Measurements from ENCODE around the gene MYOF.
A peak's percentile ranks its signal among the peaks of the same experiment; 100 is the strongest.
"Not testable (repeated sequence)": the region's sequence is repeated elsewhere in the genome, so short reads cannot be mapped to it uniquely, and the experiment has no call there.

MYOF gene

GRCh38 chr10:93473804-93474472 is 8.2 kb downstream of the MYOF start:
- Histone ChIP-seq H3K27ac (ENCODE audit: low read depth, low read length) (no peak overlapping the region), H3K9ac (ENCODE audit: low read length) (no peak overlapping the region), H3K36me3 (ENCODE audit: control insufficient read depth, insufficient read depth, low read length) (peaks cover 4% of the 10 kb centered on the region), H3K27me3 (ENCODE audit: control insufficient read depth, insufficient read depth, low read length) (no peaks in the 10 kb centered on the region), H3K4me3 (ENCODE audit: low read length) (no peak overlapping the region), H3K4me1 (ENCODE audit: control insufficient read depth, insufficient read depth, low read length) (peaks cover 25% of the 10 kb centered on the region)

DNA sequence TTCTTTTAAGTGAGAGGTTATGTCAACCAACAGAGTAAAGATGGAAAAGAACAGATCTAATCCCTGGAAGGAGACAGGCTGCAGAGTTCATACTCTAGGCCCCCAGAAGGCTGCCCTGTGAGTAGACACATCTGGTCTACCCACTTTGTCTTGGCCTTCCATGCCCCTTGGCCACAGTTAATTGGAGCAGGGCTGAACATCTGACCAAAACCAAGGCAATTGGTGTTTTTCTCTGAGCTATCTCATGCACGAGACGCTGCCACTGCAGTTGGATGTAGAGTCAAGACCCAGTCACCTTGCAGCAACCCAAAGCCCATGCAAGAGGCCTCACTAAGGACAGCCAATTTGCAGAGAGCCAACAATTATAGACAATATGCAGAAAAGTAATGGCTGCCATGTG is 9.0 kb downstream of the MYOF start:
- H3K4me1 ChIP-seq (ENCODE audit: control insufficient read depth, insufficient read depth, low read length), result peaks cover 32% of the 10 kb centered on the region
- H3K4me3 ChIP-seq (ENCODE audit: low read length), result no peak overlapping the region
- H3K36me3 ChIP-seq (ENCODE audit: control insufficient read depth, insufficient read depth, low read length), result peaks cover 4% of the 10 kb centered on the region
- H3K27ac ChIP-seq (ENCODE audit: low read depth, low read length), result no peak overlapping the region
- no peak overlapping the region for H3K9ac ChIP-seq (ENCODE audit: low read length)
- no peaks in the 10 kb centered on the region for H3K27me3 ChIP-seq (ENCODE audit: control insufficient read depth, insufficient read depth, low read length)

DNA sequence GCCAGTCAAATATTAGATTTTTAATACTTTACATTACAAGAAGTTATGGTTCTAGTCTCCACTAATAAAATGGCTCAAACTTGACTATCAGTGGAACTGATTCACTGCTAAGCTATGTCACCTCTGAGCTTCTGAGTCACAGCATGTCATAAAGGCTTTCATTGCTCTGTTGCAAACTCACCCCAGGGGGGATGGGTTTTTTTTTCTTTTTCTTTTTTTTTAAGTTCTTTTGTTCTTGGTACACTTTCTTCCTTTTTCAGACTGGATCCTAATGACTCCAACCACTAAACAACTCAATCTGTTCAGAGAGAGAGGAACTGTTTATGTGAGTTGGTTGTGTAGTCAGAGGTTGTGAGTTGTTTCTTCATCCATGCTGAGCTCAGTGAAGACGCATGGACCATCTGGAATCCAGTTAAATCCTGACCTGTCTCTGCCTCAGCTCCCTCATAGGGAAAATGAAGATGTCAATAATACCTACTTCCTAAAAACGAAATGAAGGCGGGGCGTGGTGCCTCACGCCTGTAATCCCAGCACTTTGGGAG is 11.0 kb downstream of the MYOF start:
- Histone ChIP-seq H3K27ac (ENCODE audit: low read depth, low read length) (peak overlapping the region; percentile 65), H3K36me3 (ENCODE audit: control insufficient read depth, insufficient read depth, low read length) (peaks cover 4% of the 10 kb centered on the region), H3K9ac (ENCODE audit: low read length) (no peak overlapping the region), H3K4me3 (ENCODE audit: low read length) (no peak overlapping the region), H3K27me3 (ENCODE audit: control insufficient read depth, insufficient read depth, low read length) (no peaks in the 10 kb centered on the region), H3K4me1 (ENCODE audit: control insufficient read depth, insufficient read depth, low read length) (peaks cover 39% of the 10 kb centered on the region)

DNA sequence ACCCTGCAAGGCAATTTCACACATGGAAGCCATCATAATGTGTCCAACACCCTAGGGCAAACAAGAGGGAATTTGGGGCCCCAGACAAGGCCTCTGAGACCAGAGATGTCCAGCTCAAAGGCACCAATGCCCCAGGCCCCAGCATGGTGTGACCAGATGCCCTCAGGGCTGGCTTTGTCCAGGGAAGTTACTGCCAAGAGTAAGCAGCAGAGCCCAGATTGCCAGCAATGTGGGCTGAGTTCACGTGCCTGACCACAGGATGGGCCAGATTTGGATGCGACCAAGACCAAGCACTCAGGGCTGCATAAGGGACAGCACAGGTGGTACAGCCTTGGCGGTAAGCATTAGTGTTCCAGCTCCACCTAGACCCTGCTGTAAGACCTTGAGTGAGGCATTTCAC is 12.7 kb downstream of the MYOF start:
- Histone ChIP-seq H3K4me1 (ENCODE audit: control insufficient read depth, insufficient read depth, low read length) (peaks cover 49% of the 10 kb centered on the region), H3K36me3 (ENCODE audit: control insufficient read depth, insufficient read depth, low read length) (peaks cover 4% of the 10 kb centered on the region), H3K27me3 (ENCODE audit: control insufficient read depth, insufficient read depth, low read length) (no peaks in the 10 kb centered on the region), H3K27ac (ENCODE audit: low read depth, low read length) (peak overlapping the region; percentile 65), H3K4me3 (ENCODE audit: low read length) (no peak overlapping the region), H3K9ac (ENCODE audit: low read length) (no peak overlapping the region)

GRCh38 chr10:93468461-93469213 is 13.5 kb downstream of the MYOF start:
- Histone ChIP-seq H3K4me3 (ENCODE audit: low read length) (no peak overlapping the region), H3K4me1 (ENCODE audit: control insufficient read depth, insufficient read depth, low read length) (peaks cover 51% of the 10 kb centered on the region), H3K27ac (ENCODE audit: low read depth, low read length) (peak overlapping the region; percentile 65)

DNA sequence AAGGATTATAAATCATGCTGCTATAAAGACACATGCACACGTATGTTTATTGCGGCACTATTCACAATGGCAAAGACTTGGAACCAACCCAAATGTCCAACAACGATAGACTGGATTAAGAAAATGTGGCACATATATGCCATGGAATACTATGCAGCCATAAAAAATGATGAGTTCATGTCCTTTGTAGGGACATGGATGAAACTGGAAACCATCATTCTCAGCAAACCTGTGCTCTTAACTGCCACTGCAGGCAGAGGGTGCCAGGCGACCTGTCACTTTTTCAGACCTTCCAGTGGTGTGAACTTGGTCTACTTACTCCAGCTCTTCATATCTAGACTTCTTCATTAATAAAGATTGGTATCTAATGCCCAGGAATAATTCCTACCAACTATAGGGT is 14.5 kb downstream of the MYOF start:
- H3K4me3 ChIP-seq (ENCODE audit: low read length); H3K27me3 ChIP-seq (ENCODE audit: control insufficient read depth, insufficient read depth, low read length); H3K9ac ChIP-seq (ENCODE audit: low read length); H3K36me3 ChIP-seq (ENCODE audit: control insufficient read depth, insufficient read depth, low read length): not testable (repeated sequence)
- peak overlapping the region; percentile 65 for H3K27ac ChIP-seq (ENCODE audit: low read depth, low read length)
- H3K4me1 ChIP-seq (ENCODE audit: control insufficient read depth, insufficient read depth, low read length), result peaks cover 52% of the 10 kb centered on the region

More at GRCh38 chr10:93468461-93469213, 13.5 kb downstream of the MYOF start:
- Histone ChIP-seq H3K27me3 (ENCODE audit: control insufficient read depth, insufficient read depth, low read length) (no peaks in the 10 kb centered on the region), H3K36me3 (ENCODE audit: control insufficient read depth, insufficient read depth, low read length) (peaks cover 4% of the 10 kb centered on the region), H3K9ac (ENCODE audit: low read length) (no peak overlapping the region)

DNA sequence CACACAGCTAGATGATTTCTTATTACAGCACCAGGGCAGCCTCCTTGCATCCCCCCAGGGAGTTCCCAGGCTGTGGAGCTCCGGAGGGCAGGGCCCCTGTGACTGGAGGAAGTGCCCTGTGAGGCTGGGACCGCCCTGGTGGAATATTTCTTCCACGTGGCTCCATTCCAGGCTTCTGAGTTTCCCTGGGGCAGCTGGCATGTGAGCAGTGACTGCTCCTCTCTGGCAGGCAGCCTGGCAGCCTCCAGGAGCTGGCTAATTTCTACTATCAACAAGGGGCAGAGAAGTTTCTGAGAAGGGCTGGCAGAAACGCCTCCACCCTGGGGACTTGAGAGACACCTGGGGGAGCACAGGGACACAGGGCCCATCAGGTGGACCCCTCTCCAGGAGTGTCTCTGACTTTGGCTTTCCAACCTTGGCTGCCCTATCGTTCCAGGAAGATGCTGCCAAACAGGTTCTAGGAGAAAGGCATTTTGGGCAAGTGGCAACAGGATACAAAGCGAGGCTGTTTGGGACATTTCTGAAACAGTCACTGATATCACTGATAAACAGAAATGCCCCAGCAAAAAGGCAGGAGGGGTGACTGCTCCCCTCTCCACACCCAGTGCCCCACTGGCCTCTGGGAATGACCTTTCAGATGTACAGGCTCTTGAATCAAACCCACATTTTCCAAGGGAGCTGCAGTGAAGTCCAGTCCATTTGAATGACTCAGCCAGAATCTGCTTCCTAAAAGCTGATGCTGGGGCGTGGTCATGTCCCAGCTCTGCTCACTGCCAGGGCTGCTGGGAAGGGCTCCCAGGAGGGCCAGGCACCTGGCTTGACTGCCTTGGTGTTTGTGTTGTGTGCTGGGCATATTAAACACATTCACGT is 16.1 kb downstream of the MYOF start:
- Histone ChIP-seq H3K36me3 (ENCODE audit: control insufficient read depth, insufficient read depth, low read length) (peaks cover 4% of the 10 kb centered on the region), H3K4me3 (ENCODE audit: low read length) (peak overlapping the region; percentile 51), H3K27me3 (ENCODE audit: control insufficient read depth, insufficient read depth, low read length) (no peaks in the 10 kb centered on the region), H3K4me1 (ENCODE audit: control insufficient read depth, insufficient read depth, low read length) (peaks cover 51% of the 10 kb centered on the region), H3K27ac (ENCODE audit: low read depth, low read length) (peak overlapping the region; percentile 94), H3K9ac (ENCODE audit: low read length) (peak overlapping the region; percentile 40)

DNA sequence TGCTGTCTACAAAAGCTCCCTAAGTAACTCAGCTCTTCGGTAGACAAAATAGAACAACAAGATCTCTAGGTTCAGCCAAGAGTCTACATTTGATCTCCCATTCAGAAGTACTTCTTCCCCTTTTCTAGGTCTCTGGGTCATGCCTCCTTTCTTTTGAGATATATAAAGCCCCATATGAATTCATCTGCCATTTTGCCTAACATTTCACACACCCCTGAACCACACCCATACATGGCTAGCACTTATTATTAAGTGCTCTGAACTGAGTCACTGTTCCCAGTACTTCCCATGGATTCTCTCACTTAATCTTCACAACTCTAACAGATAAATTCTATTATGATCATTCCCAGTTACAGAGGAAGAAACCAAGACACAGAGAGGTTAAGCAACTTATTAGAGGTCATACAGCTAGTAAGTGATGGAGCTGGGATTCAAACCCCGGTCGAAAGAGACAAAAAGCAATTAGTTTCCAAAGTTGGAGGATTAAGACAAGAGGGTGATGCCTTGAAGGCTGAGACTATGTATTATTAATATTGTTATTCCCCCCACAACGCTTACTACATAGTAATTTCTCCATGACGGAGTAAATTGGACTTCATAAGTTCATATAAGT is 17.3 kb downstream of the MYOF start:
- Histone ChIP-seq H3K4me3 (ENCODE audit: low read length) (no peak overlapping the region), H3K9ac (ENCODE audit: low read length) (no peak overlapping the region), H3K27me3 (ENCODE audit: control insufficient read depth, insufficient read depth, low read length) (no peaks in the 10 kb centered on the region), H3K4me1 (ENCODE audit: control insufficient read depth, insufficient read depth, low read length) (peaks cover 46% of the 10 kb centered on the region), H3K27ac (ENCODE audit: low read depth, low read length) (peak overlapping the region; percentile 94), H3K36me3 (ENCODE audit: control insufficient read depth, insufficient read depth, low read length) (peaks cover 4% of the 10 kb centered on the region)

DNA sequence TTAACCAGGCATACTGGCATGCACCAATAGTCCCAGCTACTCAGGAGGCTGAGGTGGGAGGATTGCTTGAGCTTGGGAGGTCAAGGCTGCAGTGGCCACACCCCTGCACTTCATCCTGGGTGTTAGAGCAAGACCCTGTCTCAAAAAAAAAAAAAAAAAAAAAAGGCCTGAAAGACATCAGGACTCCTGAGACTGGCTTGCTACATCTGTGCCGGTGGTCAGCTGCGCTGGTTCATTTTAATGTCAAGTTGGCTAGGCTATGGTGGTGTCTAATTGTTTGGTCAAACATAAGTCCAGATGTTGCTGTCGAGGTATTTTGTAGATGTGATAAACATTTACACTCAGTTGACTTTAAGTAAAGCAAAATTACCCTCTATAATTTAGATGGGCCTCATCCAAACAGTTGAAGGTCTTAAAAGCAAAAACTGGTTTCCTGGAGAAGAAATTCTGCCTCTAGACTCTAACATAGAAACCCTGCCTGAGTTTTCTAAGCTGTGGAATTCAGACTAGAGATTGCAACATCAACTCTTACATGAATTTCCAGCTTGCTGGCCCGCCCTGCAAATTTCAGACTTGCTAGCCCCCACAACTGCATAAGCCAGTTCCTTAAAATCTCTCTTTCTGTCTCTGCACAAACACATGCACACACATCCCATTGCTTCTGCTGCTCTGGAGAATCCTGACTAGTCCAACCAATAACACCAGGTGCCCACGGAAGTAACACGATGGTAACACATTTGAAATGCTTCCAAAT is 18.2 kb downstream of the MYOF start:
- Histone ChIP-seq H3K27ac (ENCODE audit: low read depth, low read length) (peak overlapping the region; percentile 94), H3K9ac (ENCODE audit: low read length) (no peak overlapping the region), H3K4me3 (ENCODE audit: low read length) (peak overlapping the region; percentile 1), H3K27me3 (ENCODE audit: control insufficient read depth, insufficient read depth, low read length) (no peaks in the 10 kb centered on the region), H3K36me3 (ENCODE audit: control insufficient read depth, insufficient read depth, low read length) (no peaks in the 10 kb centered on the region), H3K4me1 (ENCODE audit: control insufficient read depth, insufficient read depth, low read length) (peaks cover 48% of the 10 kb centered on the region)

GRCh38 chr10:93462881-93463280 is 19.3 kb downstream of the MYOF start:
- peaks cover 43% of the 10 kb centered on the region for H3K4me1 ChIP-seq (ENCODE audit: control insufficient read depth, insufficient read depth, low read length)
- H3K9ac ChIP-seq (ENCODE audit: low read length), result no peak overlapping the region
- no peak overlapping the region for H3K4me3 ChIP-seq (ENCODE audit: low read length)
- no peaks in the 10 kb centered on the region for H3K27me3 ChIP-seq (ENCODE audit: control insufficient read depth, insufficient read depth, low read length)
- peak overlapping the region; percentile 69 for H3K27ac ChIP-seq (ENCODE audit: low read depth, low read length)
- H3K36me3 ChIP-seq (ENCODE audit: control insufficient read depth, insufficient read depth, low read length), result no peaks in the 10 kb centered on the region

DNA sequence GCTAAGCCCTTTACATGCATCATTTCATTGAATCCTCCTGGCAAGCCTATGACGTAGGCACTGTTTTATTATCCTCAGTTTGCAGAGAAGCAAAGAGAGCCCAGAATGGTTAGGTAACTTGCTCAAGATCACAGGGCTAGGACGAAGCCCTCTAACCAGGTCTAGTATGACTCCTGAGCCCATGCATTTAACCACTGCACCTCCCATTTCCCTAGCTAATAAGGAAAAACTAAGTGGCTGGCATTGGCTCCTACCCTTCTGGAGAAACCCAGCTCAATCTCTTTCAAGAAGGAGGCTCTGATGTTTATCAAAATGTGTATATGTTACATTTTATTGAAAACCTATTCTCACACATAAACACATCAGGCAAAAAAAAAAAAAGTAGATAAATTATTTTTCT is 19.8 kb downstream of the MYOF start:
- H3K4me3 ChIP-seq (ENCODE audit: low read length), result no peak overlapping the region
- peaks cover 44% of the 10 kb centered on the region for H3K4me1 ChIP-seq (ENCODE audit: control insufficient read depth, insufficient read depth, low read length)
- H3K36me3 ChIP-seq (ENCODE audit: control insufficient read depth, insufficient read depth, low read length), result no peaks in the 10 kb centered on the region
- no peaks in the 10 kb centered on the region for H3K27me3 ChIP-seq (ENCODE audit: control insufficient read depth, insufficient read depth, low read length)
- peak overlapping the region; percentile 69 for H3K27ac ChIP-seq (ENCODE audit: low read depth, low read length)
- H3K9ac ChIP-seq (ENCODE audit: low read length), result no peak overlapping the region

Measured in rectal smooth muscle tissue (tissue), 1 donor.